Heart right ventricle (tissue), 16 donors: ENCODE results near the gene ATP2A3. TPM values are rescaled to one million over a fixed set of nuclear protein-coding genes. Genes with fewer than 3 reads are reported as not detected.
A peak's percentile ranks its signal among the peaks of the same experiment; 100 is the strongest.

Experiments
- ATAC-seq, 8 donors: fragments of 200-7000 bp; cut with Tn5 transposase; one replicate each; pipeline ENCODE4 v1.9.1; 2020; ENCODE audit warnings: mild to moderate bottlenecking in 8 of 8, moderate library complexity in 8 of 8, moderate number of reproducible peaks in 1 of 8
- DNase-seq, 2 donors: peaks; one replicate each; pipeline ENCODE4 v3.0.0-alpha.2; 2020
- H3K27ac ChIP-seq, 10 donors: fragments of 200-600 bp; sonication (generic) in 2 of 10; one replicate each; pipeline versions ENCODE4 v1.5.0 to v1.8.0; 2020 to 2022; ENCODE audit warnings: mild to moderate bottlenecking in 3 of 10
- H3K27me3 ChIP-seq, 7 donors: fragments of 200-600 bp; one replicate each; pipeline ENCODE4 v1.8.0; 2021 to 2022; ENCODE audit warnings: mild to moderate bottlenecking in 2 of 7
- H3K36me3 ChIP-seq, 9 donors: fragments of 200-600 bp; sonication (generic) in 1 of 9; one replicate each; pipeline versions ENCODE4 v1.5.0 to v1.8.0; 2020 to 2022; ENCODE audit warnings: mild to moderate bottlenecking in 2 of 9
- H3K4me1 ChIP-seq, 9 donors: fragments of 200-600 bp; sonication (generic) in 1 of 9; one replicate each; pipeline versions ENCODE4 v1.5.0 to v1.8.0; 2020 to 2022; ENCODE audit warnings: mild to moderate bottlenecking in 4 of 9
- H3K4me3 ChIP-seq, 10 donors: fragments of 200-600 bp; sonication (generic) in 2 of 10; one replicate each; pipeline versions ENCODE4 v1.5.0 to v1.8.0; 2020 to 2022; ENCODE audit warnings: mild to moderate bottlenecking in 7 of 10, moderate library complexity in 2 of 10
- H3K9me3 ChIP-seq, 11 donors: fragments of 200-600 bp in 10 of 11; sonication (generic) in 2 of 11; one replicate each; pipeline versions ENCODE4 v1.5.0 to v1.8.0; 2013 to 2022; ENCODE audit warnings: mild to moderate bottlenecking in 2 of 11, control low read depth in 1 of 11, moderate library complexity in 1 of 11
- WGBS, 2 donors: extraction: QIAGEN DNeasy Blood & Tissue Kit; methylation state at CpG; one replicate each; pipeline ENCODE4 v1.1.7; 2013; ENCODE audit warnings: inconsistent platforms in 1 of 2; 5-methylcytosine and 5-hydroxymethylcytosine counted together
- intact Hi-C, 10 donors: fragments of 100-400 bp; cut with DNase I; formaldehyde crosslinking; loops; one replicate each; pipeline versions ENCODE4 v1.11.1 to v1.14.2; 2022
- polyA plus RNA-seq, 2 donors: library from polyadenylated mRNA; stranded (reverse); fragments of 200-250 nt; gene quantifications; one replicate each; pipeline ENCODE4 v1.2.3, GENCODE V29; 2013
- total RNA-seq, 10 donors: library from RNA; stranded (reverse); fragmentation: NEBNext Ultra II Directional in 3 of 10; extraction: Animal tissue kit (Norgen Biotek cat#: 25700) in 3 of 10; gene quantifications; one replicate each; pipeline versions ENCODE4 v1.2.1 to v1.2.4, GENCODE V29; 2021 to 2023
- TF ChIP-seq, protein P1 (sequence below), 9 donors: fragments of 200-600 bp; sonication (generic) in 2 of 9; IDR thresholded peaks; one replicate each; pipeline versions ENCODE4 v1.5.0 to v1.8.0; 2021 to 2022; ENCODE audit warnings: antibody characterized with exemption in 9 of 9, mild to moderate bottlenecking in 5 of 9, moderate library complexity in 1 of 9
- donor health status: Arrhythmogenic right ventricular cardiomyopathy.
- donor health status: ischemic (EF 13 %, LVEDD 7.1; RV severe dilation, severe dysfunction).
- donor health status: healthy with polysubstance abuse.
- donor health status: DM: no; HTN: yes; CAD: no.
- donor health status: DM: no; HTN: no; CAD: no.
- donor health status: ischemic (EF 25% LVEDD 6.9; RV normal size, moderate dysfunction).
- donor health status: ischemic (EF 25% LVEDD 5.7; RV mildly dilated, moderate dysfunction).
- donor health status: healthy.
- donor health status: DM: yes; HTN: yes; CAD: no.
- donor health status: Ischemic cardiomyopathy.
- donor health status: ischemic (EF 35%, LVEDD 5.7; RV mildly dilated, moderate dysfunction).
- donor health status: nonischemic (EF 11% LVEDD 7.7; RV severe dilation, severe dysfunction).
- donor health status: DM: yes; HTN: yes; CAD: no.
- donor health status: PGD.
- donor health status: ischemic (EF 29% LVEDD 5.4; RV normal size, mild dysfunction).
- donor health status: nonischemic (EF 23%, LVEDD 6.1; RV moderate dilation, normal function).

Gene ATP2A3
- total and polyA plus RNA-seq, 12 donors, result 4.3 to 11.0 (median 7.3) TPM

DNA sequence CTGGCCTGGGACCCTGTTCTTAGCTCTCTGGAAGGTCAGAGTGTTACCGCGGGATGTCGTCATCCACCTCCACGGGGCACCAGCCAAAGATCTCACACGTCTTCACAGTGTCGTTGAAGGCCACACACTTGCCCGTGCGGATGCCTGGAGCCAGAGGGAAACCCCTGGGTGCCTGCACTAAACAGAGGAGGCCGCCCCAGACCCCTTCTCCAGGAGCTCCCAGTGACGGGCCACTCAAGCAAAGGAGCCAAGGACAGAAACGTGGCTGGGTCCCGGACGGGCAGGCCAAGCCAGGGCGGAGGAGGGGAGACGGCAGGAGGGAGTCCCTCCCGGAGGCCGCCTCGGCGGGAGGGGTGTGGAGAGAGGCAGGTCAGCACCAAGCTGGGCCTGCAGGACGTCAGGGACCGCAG lies 60.4 kb downstream of the ATP2A3 start:
- intact Hi-C loops, result no loop called here
- Histone ChIP-seq H3K4me3 (no peak overlapping the region), H3K27me3 (no peaks in the 10 kb centered on the region), H3K4me1 (no peaks in the 10 kb centered on the region), H3K36me3 (no peaks in the 10 kb centered on the region), H3K27ac (no peak overlapping the region), H3K9me3 (no peaks in the 10 kb centered on the region)
- WGBS, 2 donors, result 73 to 74% methylated on average over 21 of the region's 21 CpGs
- no peak for ATAC-seq
- TF ChIP-seq, protein P1, sequence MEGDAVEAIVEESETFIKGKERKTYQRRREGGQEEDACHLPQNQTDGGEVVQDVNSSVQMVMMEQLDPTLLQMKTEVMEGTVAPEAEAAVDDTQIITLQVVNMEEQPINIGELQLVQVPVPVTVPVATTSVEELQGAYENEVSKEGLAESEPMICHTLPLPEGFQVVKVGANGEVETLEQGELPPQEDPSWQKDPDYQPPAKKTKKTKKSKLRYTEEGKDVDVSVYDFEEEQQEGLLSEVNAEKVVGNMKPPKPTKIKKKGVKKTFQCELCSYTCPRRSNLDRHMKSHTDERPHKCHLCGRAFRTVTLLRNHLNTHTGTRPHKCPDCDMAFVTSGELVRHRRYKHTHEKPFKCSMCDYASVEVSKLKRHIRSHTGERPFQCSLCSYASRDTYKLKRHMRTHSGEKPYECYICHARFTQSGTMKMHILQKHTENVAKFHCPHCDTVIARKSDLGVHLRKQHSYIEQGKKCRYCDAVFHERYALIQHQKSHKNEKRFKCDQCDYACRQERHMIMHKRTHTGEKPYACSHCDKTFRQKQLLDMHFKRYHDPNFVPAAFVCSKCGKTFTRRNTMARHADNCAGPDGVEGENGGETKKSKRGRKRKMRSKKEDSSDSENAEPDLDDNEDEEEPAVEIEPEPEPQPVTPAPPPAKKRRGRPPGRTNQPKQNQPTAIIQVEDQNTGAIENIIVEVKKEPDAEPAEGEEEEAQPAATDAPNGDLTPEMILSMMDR (IDR thresholded peaks at IDR 0.05), result no peak
- no peak for DNase-seq

DNA sequence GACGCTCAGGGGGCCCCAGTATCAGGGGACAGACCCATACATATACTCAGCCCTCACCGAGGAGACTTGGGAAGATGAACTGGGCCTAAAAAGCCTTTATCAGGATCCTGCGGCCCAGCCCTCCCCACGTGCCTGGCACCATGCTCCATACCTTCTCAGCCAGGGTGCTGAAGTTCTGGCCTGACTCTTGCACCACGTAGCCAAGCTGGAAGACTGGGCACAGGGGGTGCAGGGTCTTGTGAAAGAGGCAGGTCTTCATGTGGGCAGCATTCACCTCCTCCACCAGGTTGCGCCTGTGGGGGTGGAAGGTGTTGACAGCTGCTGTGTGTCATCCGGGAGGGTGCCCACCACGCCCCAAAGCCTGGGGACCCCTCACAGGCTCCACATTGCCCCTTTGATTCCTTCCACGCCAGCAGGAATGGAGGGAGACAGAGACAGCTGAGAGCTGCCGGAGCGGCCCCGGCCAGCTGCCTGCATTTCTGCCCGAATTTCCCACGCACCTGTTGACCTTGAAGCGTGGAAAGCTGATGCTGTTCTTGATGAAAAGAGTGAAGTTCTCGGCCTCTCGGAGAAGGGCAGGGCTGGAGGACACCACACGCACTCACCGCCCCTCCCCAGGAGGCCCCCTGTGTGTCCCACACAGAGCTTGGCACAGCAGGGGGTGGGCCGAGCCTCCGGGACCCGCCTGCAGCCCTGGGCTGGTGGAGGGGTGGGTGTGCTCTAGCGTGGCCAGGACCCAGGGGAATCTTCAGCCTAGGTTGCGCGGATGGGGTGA lies 61.0 kb downstream of the ATP2A3 start:
- Histone ChIP-seq H3K4me1 (no peaks in the 10 kb centered on the region), H3K4me3 (no peak overlapping the region), H3K27me3 (no peaks in the 10 kb centered on the region), H3K27ac (no peak overlapping the region), H3K9me3 (no peaks in the 10 kb centered on the region), H3K36me3 (peaks cover 0 to 4% (median 0%) of the 10 kb centered on the region in 9 donors)
- TF ChIP-seq, protein P1 (IDR thresholded peaks at IDR 0.05), result no peak
- ATAC-seq, result peak in 2 of 8 donors; percentile 18
- no peak for DNase-seq
- intact Hi-C loops, result no loop called here
- 86 to 88% methylated on average over 25 of the region's 25 CpGs for WGBS, 2 donors

DNA sequence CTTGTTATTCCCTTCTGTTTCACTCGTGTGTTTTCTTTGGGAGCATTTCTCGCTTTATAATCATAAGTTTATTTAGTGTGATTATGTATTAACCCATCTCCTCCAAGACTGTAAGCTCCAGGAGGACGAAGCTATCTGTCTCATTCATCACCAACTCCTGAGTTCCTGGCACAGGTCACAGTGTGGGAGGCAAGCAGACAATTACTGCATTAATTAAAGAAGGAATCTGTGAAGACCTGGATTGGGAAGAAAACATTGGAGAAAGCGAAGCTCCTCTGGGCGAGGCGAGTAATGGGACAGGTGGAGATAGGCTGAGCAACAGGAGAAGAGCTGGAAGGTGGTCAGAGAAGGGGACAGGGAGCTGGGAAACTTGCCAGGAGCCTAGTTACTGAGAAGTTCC lies 63.6 kb downstream of the ATP2A3 start:
- intact Hi-C loops, result no loop called here
- no peaks in the 10 kb centered on the region for H3K27me3 ChIP-seq
- TF ChIP-seq, protein P1 (IDR thresholded peaks at IDR 0.05), result no peak
- H3K4me3 ChIP-seq, result no peak overlapping the region
- no peak for ATAC-seq
- no peak overlapping the region for H3K27ac ChIP-seq
- H3K9me3 ChIP-seq, result no peaks in the 10 kb centered on the region
- peaks cover 0 to 5% (median 0%) of the 10 kb centered on the region in 9 donors for H3K36me3 ChIP-seq
- WGBS, 2 donors, result 71 to 72% methylated on average over 6 of the region's 6 CpGs
- H3K4me1 ChIP-seq, result peaks cover 0 to 15% (median 6%) of the 10 kb centered on the region in 9 donors
- DNase-seq, result no peak

DNA sequence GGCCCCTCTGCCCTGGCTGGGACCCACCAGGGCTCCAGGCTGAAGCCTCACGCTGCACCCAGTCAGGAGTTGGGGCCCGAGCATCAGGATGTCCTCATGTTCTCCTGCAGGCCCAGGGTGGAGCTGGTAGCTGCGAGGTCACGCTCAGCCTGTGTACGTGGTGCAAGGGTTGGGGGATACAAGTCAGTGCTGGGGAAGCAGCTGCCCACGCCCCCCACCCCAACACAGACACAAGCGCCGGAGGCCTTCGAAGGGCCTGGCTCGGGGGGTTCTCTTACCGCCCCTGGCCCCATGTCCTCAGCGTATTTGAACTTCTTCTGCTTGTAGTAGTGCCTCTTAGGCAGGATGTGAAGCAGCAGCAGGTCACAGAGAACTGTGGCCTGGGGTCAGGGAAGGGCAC lies 66.5 kb downstream of the ATP2A3 start:
- Histone ChIP-seq H3K36me3 (peaks cover 0 to 5% (median 0%) of the 10 kb centered on the region in 9 donors), H3K9me3 (no peaks in the 10 kb centered on the region), H3K27me3 (no peaks in the 10 kb centered on the region), H3K27ac (no peak overlapping the region), H3K4me1 (peaks cover 6 to 40% (median 31%) of the 10 kb centered on the region in 9 donors), H3K4me3 (no peak overlapping the region)
- 91% methylated on average over 12 of the region's 12 CpGs for whole genome bisulfite sequencing, 2 donors
- DNase-seq (no peak), ATAC-seq (no peak)
- intact Hi-C loops, result no loop called here
- TF ChIP-seq, protein P1 (IDR thresholded peaks at IDR 0.05), result no peak
